ENCODE data around the gene MAP4K5.
"Not testable (repeated sequence)": the region's sequence is repeated elsewhere in the genome, so short reads cannot be mapped to it uniquely, and the experiment has no call there.

The MAP4K5 gene

GRCh38 chr14:50531595-50532501, 521 bp downstream of the MAP4K5 start:
- no peak for DNase-seq (ENCODE audit: low read depth)

DNA sequence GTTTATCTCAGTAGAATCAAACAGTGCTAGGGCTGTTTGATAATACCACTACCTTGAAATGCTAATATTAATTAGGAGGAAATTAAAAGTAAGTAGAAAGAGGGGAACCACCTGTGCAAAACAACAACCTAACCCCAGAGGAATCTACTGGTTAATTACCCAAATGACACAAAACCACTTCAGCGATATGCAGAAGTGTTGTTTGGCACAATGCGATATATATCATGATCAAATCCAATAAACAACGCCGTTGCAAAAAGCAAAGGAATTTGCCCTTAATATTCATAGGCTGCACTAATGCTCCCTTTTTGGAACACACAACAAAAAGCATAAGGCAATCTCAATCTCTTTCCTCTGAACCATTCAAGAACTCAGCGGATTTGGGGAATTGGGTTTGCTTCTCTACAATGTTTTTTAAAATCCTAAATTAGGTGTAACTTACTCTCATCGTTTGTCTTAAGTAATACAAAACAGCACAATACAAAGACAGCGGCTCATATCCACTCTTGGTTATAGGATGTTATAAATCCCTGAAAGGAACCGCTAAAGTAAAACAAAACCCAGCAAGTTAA, 1.5 kb downstream of the MAP4K5 start:
- no peak for DNase-seq (ENCODE audit: low read depth)

DNA sequence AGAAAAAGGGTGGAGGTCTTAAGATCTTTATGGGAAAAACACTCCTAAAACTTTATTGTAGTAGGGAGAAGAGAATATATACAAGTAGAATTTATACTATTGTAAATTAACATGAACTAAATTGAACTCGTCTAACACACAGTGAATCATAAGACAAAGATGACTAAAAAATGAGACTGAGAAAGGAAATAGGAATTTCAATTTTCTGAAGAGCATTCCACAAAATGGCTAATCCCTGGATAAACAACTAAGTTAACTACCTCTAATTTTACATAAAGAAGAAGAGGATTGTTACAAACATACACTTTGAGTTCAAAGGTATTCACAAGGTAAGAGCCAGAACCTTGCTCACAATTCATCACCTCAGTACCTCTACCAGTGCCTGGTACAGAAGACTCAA, 2.0 kb downstream of the MAP4K5 start:
- no peak for DNase-seq (ENCODE audit: low read depth)

- no peak for DNase-seq (ENCODE audit: low read depth)
Measured at GRCh38 chr14:50529288-50530179, 2.8 kb downstream of the MAP4K5 start.

DNA sequence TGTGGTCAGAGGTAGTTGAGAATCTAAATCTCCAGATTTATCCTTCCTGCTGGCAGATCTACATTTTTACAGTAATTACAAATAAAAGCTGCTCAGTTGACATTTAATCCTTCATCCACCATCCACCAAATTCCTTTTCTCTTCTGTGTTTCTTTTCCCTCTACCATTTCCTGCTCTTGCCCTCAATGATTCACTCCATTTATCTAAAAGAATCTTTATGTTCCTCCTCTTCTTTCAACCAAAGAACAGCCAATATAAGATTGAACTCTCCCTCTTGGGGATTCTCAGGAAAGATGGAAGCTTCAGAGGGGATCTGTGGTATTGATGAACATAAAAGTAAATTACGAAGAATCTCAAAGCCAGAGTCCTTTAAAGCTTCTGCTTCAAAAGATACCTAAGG, 4.4 kb downstream of the MAP4K5 start:
- DNase-seq (ENCODE audit: low read depth) = no peak

DNA sequence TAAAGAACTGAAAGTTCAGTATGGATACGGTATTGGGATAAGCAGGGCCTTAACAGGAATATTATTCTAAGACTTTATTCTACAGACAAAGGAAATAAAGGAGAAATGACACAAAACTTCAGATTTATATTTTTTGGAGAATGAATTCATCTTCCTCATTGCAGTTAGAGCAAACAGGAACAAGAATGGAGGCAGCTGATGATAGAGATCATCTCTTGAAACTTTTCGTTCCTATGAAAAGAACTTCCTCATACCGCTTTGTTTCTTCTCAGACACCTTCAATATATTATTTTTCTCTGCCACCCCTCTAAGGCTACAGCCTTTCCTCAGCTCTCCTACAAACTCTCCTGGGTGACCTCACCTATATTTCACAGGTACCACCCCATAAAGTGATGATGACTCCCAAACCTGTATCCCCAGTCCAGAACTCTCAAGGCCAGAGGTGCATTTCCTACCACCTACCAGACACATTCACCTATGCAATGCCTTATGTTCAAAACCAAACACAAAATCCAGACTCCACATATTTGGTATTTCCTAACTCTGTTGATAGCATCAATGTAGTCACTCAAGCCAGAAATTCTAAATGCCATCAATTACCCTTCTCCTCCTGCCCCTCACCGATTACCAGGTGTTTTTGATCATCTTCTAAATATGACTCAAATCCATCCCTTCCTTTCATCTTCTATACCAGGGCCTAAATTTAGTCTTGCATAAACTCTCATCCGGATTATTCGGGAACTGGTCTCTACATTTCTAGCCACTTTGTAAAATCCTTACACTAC, 7.4 kb downstream of the MAP4K5 start:
- DNase-seq (ENCODE audit: low read depth) = no peak

DNA sequence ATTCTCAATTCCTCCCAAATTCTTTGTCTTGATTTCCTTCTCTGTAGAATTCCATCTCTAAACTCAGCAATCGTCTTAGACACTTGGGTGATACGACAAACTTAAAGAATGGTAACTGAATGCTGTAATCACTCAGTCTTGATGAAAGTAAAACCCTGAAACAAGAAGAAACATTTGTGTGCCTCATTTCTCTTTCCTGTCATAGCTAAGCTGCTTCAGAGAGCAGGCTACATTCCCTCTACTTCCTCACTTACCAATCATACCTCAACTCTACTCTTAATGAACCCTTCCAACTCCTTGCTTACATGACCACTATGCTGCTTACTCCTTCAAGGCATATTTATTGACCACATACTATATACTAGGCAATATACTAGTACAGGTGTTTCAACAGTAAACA, 8.3 kb downstream of the MAP4K5 start:
- DNase-seq (ENCODE audit: low read depth) = no peak

- no peak for DNase-seq (ENCODE audit: low read depth)
Measured at GRCh38 chr14:50523271-50524041, 8.9 kb downstream of the MAP4K5 start.

DNA sequence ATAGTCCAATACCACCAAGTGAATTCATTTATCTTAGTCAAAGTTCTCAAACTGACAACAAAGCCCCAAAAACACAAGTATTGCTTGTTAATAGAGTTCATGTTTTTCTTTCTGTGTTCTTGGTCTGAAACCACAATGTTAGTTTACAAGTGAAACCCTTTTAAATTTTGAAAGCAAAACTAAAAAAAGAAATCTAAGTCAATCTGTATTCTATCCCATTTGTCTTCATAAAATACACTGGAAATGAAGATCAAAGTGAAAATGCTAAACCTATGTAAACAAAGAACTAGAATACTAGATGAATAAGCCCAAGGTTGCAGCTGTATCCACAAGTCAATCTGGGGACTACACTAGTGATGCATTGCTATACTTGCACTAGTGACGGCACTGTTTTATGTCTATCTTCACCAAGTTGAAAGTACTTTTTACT, 10.4 kb downstream of the MAP4K5 start:
- DNase-seq (ENCODE audit: low read depth) = no peak

DNA sequence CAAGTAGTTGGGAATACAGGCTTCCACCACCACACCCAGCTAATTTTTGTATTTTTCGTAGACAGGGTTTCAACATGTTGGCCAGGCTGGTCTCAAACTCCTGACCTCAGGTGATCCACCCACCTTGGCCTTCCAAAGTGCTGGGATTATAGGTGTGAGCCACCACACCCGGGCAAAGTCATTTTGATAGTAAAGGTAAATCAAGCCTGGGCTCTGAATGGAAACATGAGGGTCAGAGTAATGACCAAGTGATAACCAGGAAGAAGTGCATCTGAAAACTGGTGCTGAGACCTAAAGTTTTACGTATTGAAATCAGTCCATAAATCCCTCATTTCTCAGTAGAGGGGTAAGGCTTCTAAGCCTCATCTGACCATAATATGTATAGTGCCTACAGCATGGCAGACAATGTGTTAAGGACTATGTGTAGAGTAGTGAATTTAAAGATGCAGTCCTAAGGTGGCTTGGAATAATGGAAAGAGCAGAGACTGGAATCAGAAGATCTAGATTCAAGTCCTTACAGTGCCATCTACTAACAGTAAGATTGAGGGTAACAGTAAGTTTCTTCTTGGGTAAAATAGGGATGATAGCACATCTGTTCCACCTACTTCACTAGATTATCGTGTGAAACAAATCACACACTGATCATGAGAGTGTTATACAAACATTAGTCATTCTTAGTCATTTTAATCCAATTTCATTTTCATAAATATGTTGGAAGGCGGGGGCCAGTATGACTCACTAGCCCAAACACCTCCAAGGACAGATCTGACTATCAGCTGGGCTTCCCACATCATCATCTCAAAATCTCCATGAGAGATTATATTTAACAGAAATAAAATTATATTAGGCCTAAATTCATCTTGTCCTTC, 11.2 kb downstream of the MAP4K5 start:
- DNase-seq (ENCODE audit: low read depth) = no peak

DNA sequence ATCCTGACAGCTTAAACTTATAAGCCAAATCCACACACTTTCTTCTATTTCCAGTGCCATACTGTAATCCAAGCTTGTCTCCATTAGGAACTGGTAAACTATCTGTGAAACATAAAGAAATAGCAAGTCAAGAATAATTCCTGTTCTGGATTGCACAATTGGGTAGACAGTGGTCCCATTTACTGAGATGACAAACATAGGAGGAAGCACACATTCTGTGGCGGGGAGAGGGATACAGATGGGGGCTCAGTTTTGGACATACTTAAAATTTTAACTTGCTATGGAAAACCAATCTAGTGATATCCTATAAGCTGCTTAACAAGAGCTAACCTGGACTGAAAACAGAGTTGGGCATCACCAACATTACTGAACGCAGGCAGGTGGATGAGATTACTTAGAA, 16.3 kb downstream of the MAP4K5 start:
- DNase-seq (ENCODE audit: low read depth) = no peak

- no peak for DNase-seq (ENCODE audit: low read depth)
Measured at GRCh38 chr14:50512463-50512862, 19.9 kb downstream of the MAP4K5 start.

DNA sequence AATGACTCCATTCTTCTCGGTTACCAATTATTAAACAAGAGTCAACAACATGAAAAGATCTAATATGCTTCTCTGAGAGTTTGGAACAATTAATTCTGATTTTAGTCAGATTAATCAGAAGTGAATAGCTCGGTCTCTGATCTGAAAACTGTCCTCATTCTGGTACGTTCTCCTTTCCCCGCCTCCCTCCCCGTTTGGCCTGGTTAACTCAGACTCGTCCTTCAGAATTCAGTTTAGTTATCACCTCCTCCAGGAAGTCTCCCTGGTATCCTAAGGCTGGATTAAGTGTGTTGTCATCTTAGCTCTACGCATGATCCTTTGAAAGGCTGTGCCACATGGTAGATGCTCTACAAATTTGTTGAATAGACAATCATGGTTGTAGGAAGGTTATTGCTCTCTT, 22.2 kb downstream of the MAP4K5 start:
- DNase-seq (ENCODE audit: low read depth) = no peak

DNA sequence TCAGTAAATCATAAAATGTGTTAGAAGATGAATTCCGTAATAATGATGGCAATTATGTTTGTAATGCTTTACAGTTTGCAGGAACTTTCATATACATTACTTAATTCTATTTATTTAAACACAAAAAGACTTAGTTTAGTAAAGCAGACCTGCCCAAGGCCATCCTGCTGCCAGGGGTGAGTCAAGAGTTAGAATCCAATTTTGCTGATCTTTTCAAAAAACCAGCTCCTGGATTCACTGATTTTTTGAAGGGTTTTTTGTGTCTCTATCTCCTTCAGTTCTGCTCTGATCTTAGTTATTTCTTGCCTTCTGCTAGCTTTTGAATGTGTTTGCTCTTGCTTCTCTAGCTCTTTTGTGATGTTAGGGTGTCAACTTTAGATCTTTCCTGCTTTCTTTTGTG, 25.3 kb downstream of the MAP4K5 start:
- DNase-seq (ENCODE audit: low read depth) = not testable (repeated sequence)

- no peak for DNase-seq (ENCODE audit: low read depth)
Measured at GRCh38 chr14:50501642-50502041, 30.7 kb downstream of the MAP4K5 start.

DNA sequence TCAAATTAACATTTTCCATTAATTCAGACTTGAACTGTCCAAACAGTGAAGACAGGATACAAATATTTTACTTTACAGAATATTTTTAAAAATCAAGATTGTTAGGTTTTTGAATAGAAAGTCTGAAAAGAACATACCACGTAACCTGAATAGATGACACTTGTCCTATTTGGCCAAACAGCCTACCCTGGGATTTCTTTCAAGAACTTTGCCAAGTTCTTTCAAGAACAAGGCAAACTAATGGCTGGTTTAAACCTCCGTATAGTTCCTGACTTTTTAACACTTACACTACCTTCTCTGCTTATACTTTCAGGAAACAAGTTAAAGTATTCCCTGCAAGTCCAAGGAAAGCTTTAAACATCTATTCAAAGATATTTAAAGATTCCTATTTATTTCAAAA, 35.0 kb downstream of the MAP4K5 start:
- no peak for DNase-seq (ENCODE audit: low read depth)

- DNase-seq (ENCODE audit: low read depth) = no peak
Measured at GRCh38 chr14:50489851-50490250, 42.5 kb downstream of the MAP4K5 start.

DNA sequence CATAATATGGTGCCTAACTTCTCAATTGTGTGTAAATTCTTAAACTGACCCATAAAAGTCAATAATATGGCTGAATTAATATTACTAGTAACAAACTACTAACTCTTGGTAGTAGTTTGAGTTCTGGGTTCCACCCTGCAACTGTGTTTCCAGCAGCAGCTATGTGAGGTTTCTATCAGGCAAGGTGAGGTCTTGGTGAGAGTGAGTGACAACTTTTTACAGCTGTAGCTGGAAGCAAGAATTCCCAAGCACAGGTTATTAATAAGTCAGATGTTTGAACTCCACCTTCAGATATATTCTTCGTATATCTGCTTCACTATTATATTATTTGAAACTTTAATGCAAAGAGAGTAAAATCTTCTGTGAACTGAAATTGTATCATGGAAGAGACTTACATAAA, 43.8 kb downstream of the MAP4K5 start:
- no peak for DNase-seq (ENCODE audit: low read depth)

DNA sequence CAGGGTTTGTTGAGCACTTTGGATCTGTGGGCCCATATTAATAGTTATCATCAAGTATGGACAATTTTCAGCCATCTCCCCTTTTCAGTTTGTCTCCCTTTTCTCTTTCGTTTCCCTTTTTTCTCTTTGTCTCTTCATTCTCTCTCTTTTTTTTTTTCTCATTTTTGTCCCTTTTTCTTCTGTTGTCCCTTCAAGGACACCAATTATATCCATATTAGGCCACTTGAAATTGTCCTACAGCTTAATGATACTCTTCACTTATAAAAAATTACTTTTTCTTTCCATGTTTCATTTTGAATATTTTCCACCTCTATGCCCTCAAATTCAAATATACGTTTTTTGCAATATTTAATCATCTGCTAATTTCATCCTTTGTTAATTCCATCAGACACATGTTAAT, 53.3 kb downstream of the MAP4K5 start:
- DNase-seq (ENCODE audit: low read depth) = no peak

- no peak for DNase-seq (ENCODE audit: low read depth)
Measured at GRCh38 chr14:50477760-50478159, 54.6 kb downstream of the MAP4K5 start.

Data from CMK (cell line).